Panc1 (cell line): ENCODE results near the gene HAND1.

ENCODE experiments used
- POLR2AphosphoS5 ChIP-seq: IDR thresholded peaks from 2 replicates; pipeline ENCODE4 v1.6.1; 2012; ENCODE audit warnings: mild to moderate bottlenecking, low read depth, low read length, moderate library complexity
- TF ChIP-seq, protein P1 (sequence below): fragments of 450-650 bp; IDR thresholded peaks from 2 replicates; pipeline ENCODE4 v1.5.1; 2017; ENCODE audit warnings: mild to moderate bottlenecking
- TF ChIP-seq, protein P2 (sequence below), 2 experiments: IDR thresholded peaks; 2 replicates each; pipeline ENCODE4 v1.6.1; 2011 to 2012; ENCODE audit warnings: low read depth in 2 of 2, control low read depth in 1 of 2, low read length in 1 of 2, mild to moderate bottlenecking in 1 of 2, moderate library complexity in 1 of 2; ENCODE audit not compliant: insufficient read depth in 1 of 2

DNA sequence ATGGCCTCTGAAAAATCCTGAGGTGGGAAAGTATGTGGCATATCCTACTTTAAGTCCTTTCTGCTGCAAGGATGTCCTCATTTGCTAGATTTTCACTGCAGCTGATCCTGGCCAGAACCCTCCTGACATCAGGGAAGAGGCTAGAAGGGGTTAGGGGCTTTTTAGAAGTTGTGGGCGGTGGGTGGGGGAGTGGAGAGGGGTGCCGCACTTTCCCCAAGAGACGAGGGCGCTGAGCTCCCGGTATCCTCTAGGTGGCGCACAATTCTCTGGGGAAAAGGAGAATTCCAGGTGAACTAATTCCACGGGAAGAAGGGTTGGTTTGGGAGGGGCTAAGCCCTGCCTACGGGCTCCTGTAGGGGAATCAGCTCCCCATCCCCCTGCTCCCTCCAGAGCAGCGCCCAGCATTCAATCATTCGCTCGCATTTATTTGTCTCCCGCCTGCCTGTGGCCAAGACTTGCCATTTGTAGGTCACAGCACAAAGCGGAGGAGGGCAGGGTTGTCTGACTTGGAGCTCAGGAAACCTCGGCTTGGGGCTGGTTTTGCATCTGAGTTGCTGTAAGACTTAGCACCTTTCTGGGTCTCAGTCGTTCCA lies 42.9 kb upstream of the HAND1 start:
- TF ChIP-seq, protein P1, sequence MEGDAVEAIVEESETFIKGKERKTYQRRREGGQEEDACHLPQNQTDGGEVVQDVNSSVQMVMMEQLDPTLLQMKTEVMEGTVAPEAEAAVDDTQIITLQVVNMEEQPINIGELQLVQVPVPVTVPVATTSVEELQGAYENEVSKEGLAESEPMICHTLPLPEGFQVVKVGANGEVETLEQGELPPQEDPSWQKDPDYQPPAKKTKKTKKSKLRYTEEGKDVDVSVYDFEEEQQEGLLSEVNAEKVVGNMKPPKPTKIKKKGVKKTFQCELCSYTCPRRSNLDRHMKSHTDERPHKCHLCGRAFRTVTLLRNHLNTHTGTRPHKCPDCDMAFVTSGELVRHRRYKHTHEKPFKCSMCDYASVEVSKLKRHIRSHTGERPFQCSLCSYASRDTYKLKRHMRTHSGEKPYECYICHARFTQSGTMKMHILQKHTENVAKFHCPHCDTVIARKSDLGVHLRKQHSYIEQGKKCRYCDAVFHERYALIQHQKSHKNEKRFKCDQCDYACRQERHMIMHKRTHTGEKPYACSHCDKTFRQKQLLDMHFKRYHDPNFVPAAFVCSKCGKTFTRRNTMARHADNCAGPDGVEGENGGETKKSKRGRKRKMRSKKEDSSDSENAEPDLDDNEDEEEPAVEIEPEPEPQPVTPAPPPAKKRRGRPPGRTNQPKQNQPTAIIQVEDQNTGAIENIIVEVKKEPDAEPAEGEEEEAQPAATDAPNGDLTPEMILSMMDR: peak; percentile 96
- no peak for TF ChIP-seq POLR2AphosphoS5
- TF ChIP-seq, protein P2, sequence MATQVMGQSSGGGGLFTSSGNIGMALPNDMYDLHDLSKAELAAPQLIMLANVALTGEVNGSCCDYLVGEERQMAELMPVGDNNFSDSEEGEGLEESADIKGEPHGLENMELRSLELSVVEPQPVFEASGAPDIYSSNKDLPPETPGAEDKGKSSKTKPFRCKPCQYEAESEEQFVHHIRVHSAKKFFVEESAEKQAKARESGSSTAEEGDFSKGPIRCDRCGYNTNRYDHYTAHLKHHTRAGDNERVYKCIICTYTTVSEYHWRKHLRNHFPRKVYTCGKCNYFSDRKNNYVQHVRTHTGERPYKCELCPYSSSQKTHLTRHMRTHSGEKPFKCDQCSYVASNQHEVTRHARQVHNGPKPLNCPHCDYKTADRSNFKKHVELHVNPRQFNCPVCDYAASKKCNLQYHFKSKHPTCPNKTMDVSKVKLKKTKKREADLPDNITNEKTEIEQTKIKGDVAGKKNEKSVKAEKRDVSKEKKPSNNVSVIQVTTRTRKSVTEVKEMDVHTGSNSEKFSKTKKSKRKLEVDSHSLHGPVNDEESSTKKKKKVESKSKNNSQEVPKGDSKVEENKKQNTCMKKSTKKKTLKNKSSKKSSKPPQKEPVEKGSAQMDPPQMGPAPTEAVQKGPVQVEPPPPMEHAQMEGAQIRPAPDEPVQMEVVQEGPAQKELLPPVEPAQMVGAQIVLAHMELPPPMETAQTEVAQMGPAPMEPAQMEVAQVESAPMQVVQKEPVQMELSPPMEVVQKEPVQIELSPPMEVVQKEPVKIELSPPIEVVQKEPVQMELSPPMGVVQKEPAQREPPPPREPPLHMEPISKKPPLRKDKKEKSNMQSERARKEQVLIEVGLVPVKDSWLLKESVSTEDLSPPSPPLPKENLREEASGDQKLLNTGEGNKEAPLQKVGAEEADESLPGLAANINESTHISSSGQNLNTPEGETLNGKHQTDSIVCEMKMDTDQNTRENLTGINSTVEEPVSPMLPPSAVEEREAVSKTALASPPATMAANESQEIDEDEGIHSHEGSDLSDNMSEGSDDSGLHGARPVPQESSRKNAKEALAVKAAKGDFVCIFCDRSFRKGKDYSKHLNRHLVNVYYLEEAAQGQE (IDR thresholded peaks at IDR 0.05; ENCODE audit: insufficient read depth in 1 of 2, low read depth in 2 of 2, low read length in 1 of 2): no peak
